ENCODE measurements around the gene TMEM31. TPM values are rescaled to one million over a fixed set of nuclear protein-coding genes. Genes with fewer than 3 reads are reported as not detected.
"Not testable (repeated sequence)": the region's sequence is repeated elsewhere in the genome, so short reads cannot be mapped to it uniquely, and the experiment has no call there.

The TMEM31 gene
- total RNA-seq, 1 donor from 2014 or later, result 1.4 TPM

GRCh38 chrX:103716962-103717361, 6.3 kb downstream of the TMEM31 start:
- intact Hi-C loops (cut with DNase I), result no loop called here
- DNase-seq (ENCODE audit: low spot score), result no peak
- no peak for ATAC-seq

- intact Hi-C loops (cut with DNase I), result no loop called here
- ATAC-seq (no peak), DNase-seq (ENCODE audit: low spot score) (no peak)
Measured at GRCh38 chrX:103718120-103718519, 7.4 kb downstream of the TMEM31 start.

GRCh38 chrX:103722505-103722904, 11.8 kb downstream of the TMEM31 start:
- intact Hi-C loops (cut with DNase I), result no loop called here
- no peak for ATAC-seq
- no peak for DNase-seq (ENCODE audit: low spot score)

- ATAC-seq (no peak), DNase-seq (ENCODE audit: low spot score) (no peak)
- intact Hi-C loops (cut with DNase I), result no loop called here
Measured at GRCh38 chrX:103726477-103726876, 15.8 kb downstream of the TMEM31 start.

- DNase-seq (ENCODE audit: low spot score) (no peak), ATAC-seq (no peak)
- intact Hi-C loops (cut with DNase I), result no loop called here
Measured at GRCh38 chrX:103727115-103727514, 16.4 kb downstream of the TMEM31 start.

GRCh38 chrX:103729015-103729414, 18.3 kb downstream of the TMEM31 start:
- ATAC-seq (no peak), DNase-seq (ENCODE audit: low spot score) (no peak)
- intact Hi-C loops (cut with DNase I), result no loop called here

GRCh38 chrX:103730147-103730795, 19.6 kb downstream of the TMEM31 start:
- no peak for ATAC-seq
- DNase-seq (ENCODE audit: low spot score), result no peak
- intact Hi-C loops (cut with DNase I), result no loop called here

GRCh38 chrX:103730796-103731493, 20.2 kb downstream of the TMEM31 start:
- DNase-seq (ENCODE audit: low spot score), result no peak
- intact Hi-C loops (cut with DNase I), result no loop called here

GRCh38 chrX:103733017-103733416, 22.3 kb downstream of the TMEM31 start:
- intact Hi-C loops (cut with DNase I), result no loop called here
- ATAC-seq (no peak), DNase-seq (ENCODE audit: low spot score) (no peak)

More at GRCh38 chrX:103730796-103731493, 20.2 kb downstream of the TMEM31 start:
- ATAC-seq, result peak; percentile 74

GRCh38 chrX:103734125-103734760, 23.5 kb downstream of the TMEM31 start:
- intact Hi-C loops (cut with DNase I), result no loop called here
- DNase-seq (ENCODE audit: low spot score) (no peak), ATAC-seq (no peak)

GRCh38 chrX:103737696-103738095, 27.0 kb downstream of the TMEM31 start:
- no peak for DNase-seq (ENCODE audit: low spot score)
- no peak for ATAC-seq
- intact Hi-C loops (cut with DNase I), result no loop called here

- intact Hi-C loops (cut with DNase I), result no loop called here
- no peak for DNase-seq (ENCODE audit: low spot score)
- no peak for ATAC-seq
Measured at GRCh38 chrX:103739421-103739820, 28.7 kb downstream of the TMEM31 start.

- no peak for DNase-seq (ENCODE audit: low spot score)
- no peak for ATAC-seq
- intact Hi-C loops (cut with DNase I), result no loop called here
Measured at GRCh38 chrX:103741879-103742278, 31.2 kb downstream of the TMEM31 start.

- DNase-seq (ENCODE audit: low spot score) (no peak), ATAC-seq (no peak)
- intact Hi-C loops (cut with DNase I), result no loop called here
Measured at GRCh38 chrX:103742339-103742738, 31.6 kb downstream of the TMEM31 start.

GRCh38 chrX:103747163-103747562, 36.5 kb downstream of the TMEM31 start:
- DNase-seq (ENCODE audit: low spot score) (no peak), ATAC-seq (no peak)
- intact Hi-C loops (cut with DNase I), result no loop called here

GRCh38 chrX:103754401-103754800, 43.7 kb downstream of the TMEM31 start:
- DNase-seq (ENCODE audit: low spot score) (no peak), ATAC-seq (no peak)
- intact Hi-C loops (cut with DNase I), result no loop called here

GRCh38 chrX:103756736-103757135, 46.0 kb downstream of the TMEM31 start:
- DNase-seq (ENCODE audit: low spot score) (no peak), ATAC-seq (no peak)
- intact Hi-C loops (cut with DNase I), result no loop called here

GRCh38 chrX:103758555-103758954, 47.8 kb downstream of the TMEM31 start:
- DNase-seq (ENCODE audit: low spot score) (no peak), ATAC-seq (no peak)
- intact Hi-C loops (cut with DNase I), result no loop called here

GRCh38 chrX:103763541-103763940, 52.8 kb downstream of the TMEM31 start:
- DNase-seq (ENCODE audit: low spot score); ATAC-seq; intact Hi-C loops (cut with DNase I): not testable (repeated sequence)
